H9 (cell line): Measurements from ENCODE around the gene OLFM4. TPM values are rescaled to one million over a fixed set of nuclear protein-coding genes. Genes with fewer than 3 reads are reported as not detected.

Experiments used
- DNase-seq: peaks from one replicate; pipeline ENCODE4 v3.0.0-alpha.2; 2017
- H2AFZ ChIP-seq: one replicate; pipeline ENCODE4 v1.6.1; 2013; ENCODE audit warnings: mild to moderate bottlenecking, low read length, control low read depth, moderate library complexity
- H2AK5ac ChIP-seq: 2 replicates; pipeline ENCODE4 v1.6.1; 2013; ENCODE audit warnings: low read length, control low read depth, mixed read lengths; ENCODE audit not compliant: insufficient read length
- H2BK120ac ChIP-seq: one replicate; pipeline ENCODE4 v1.6.1; 2013; ENCODE audit warnings: low read depth, mild to moderate bottlenecking, low read length, control low read depth, inconsistent platforms; ENCODE audit not compliant: poor library complexity, severe bottlenecking
- H2BK12ac ChIP-seq: 2 replicates; pipeline ENCODE4 v1.6.1; 2013; ENCODE audit warnings: low read length, control low read depth, mixed read lengths, low read depth; ENCODE audit not compliant: insufficient read length
- H2BK15ac ChIP-seq: 2 replicates; pipeline ENCODE4 v1.6.1; 2013; ENCODE audit warnings: low read depth, low read length, control low read depth
- H2BK20ac ChIP-seq: one replicate; pipeline ENCODE4 v1.6.1; 2013; ENCODE audit warnings: low read depth, mild to moderate bottlenecking, low read length, control low read depth, inconsistent platforms; ENCODE audit not compliant: poor library complexity, severe bottlenecking
- H2BK5ac ChIP-seq: 2 replicates; pipeline ENCODE4 v1.6.1; 2013; ENCODE audit warnings: low read length, control low read depth, mixed read lengths; ENCODE audit not compliant: insufficient read length
- H3K14ac ChIP-seq: 2 replicates; pipeline ENCODE4 v1.6.1; 2013; ENCODE audit warnings: low read length, control low read depth; ENCODE audit not compliant: insufficient read depth
- H3K18ac ChIP-seq: 2 replicates; pipeline ENCODE4 v1.6.1; 2013; ENCODE audit warnings: low read depth, mild to moderate bottlenecking, mixed read lengths, low read length, control low read depth; ENCODE audit not compliant: insufficient read length
- H3K23ac ChIP-seq: 2 replicates; pipeline ENCODE4 v1.6.1; 2013; ENCODE audit warnings: low read length, control low read depth, mixed read lengths, low read depth; ENCODE audit not compliant: insufficient read length
- H3K23me2 ChIP-seq: 2 replicates; pipeline ENCODE4 v1.6.1; 2013; ENCODE audit warnings: low read depth, mild to moderate bottlenecking, mixed read lengths, low read length, control low read depth; ENCODE audit not compliant: insufficient read length, poor library complexity, severe bottlenecking
- H3K27ac ChIP-seq: 2 replicates; pipeline ENCODE4 v1.5.1; 2013; ENCODE audit warnings: low read length, control low read depth, mixed read lengths, low read depth; ENCODE audit not compliant: insufficient read length
- H3K27me3 ChIP-seq: 2 replicates; pipeline ENCODE4 v1.6.1; 2013; ENCODE audit warnings: low read length, control low read depth, inconsistent platforms; ENCODE audit not compliant: insufficient read depth
- H3K4ac ChIP-seq: 2 replicates; pipeline ENCODE4 v1.6.1; 2013; ENCODE audit warnings: low read depth, mild to moderate bottlenecking, control low read depth, inconsistent platforms, low read length, moderate library complexity
- H3K4me1 ChIP-seq: 2 replicates; pipeline ENCODE4 v1.6.1; 2013; ENCODE audit warnings: low read length, control low read depth, inconsistent platforms; ENCODE audit not compliant: insufficient read depth
- H3K4me2 ChIP-seq: 2 replicates; pipeline ENCODE4 v1.6.1; 2013; ENCODE audit warnings: low read length, control low read depth, mixed read lengths; ENCODE audit not compliant: insufficient read length, insufficient read depth
- H3K56ac ChIP-seq: 2 replicates; pipeline ENCODE4 v1.6.1; 2013; ENCODE audit warnings: low read depth, mild to moderate bottlenecking, mixed read lengths, low read length, control low read depth; ENCODE audit not compliant: insufficient read length
- H3K79me1 ChIP-seq: 2 replicates; pipeline ENCODE4 v1.6.1; 2013; ENCODE audit warnings: low read depth, mild to moderate bottlenecking, moderate library complexity, low read length, control low read depth, inconsistent platforms; ENCODE audit not compliant: insufficient read depth, poor library complexity, severe bottlenecking
- H3K79me2 ChIP-seq: 2 replicates; pipeline ENCODE4 v1.6.1; 2013; ENCODE audit warnings: low read length, control low read depth, inconsistent platforms; ENCODE audit not compliant: insufficient read depth
- H3K9ac ChIP-seq: 2 replicates; pipeline ENCODE4 v1.6.1; 2013; ENCODE audit warnings: low read length, control low read depth, mixed read lengths; ENCODE audit not compliant: insufficient read length; ENCODE audit errors: extremely low read depth
- H3K9me3 ChIP-seq: one replicate; pipeline ENCODE4 v1.6.1; 2013; ENCODE audit warnings: low read depth, low read length, inconsistent platforms; ENCODE audit not compliant: control insufficient read depth
- H3T11ph ChIP-seq: one replicate; pipeline ENCODE4 v1.6.1; 2013; ENCODE audit warnings: mild to moderate bottlenecking, low read length, control low read depth, inconsistent platforms
- H4K20me1 ChIP-seq: one replicate; pipeline ENCODE4 v1.6.1; 2013; ENCODE audit not compliant: control insufficient read depth, insufficient read length, insufficient read depth
- H4K5ac ChIP-seq: 2 replicates; pipeline ENCODE4 v1.6.1; 2013; ENCODE audit warnings: low read depth, mild to moderate bottlenecking, mixed read lengths, low read length, control low read depth; ENCODE audit not compliant: insufficient read length
- H4K8ac ChIP-seq: replicated peaks from 2 replicates; pipeline ENCODE4 v1.6.1; 2013; ENCODE audit warnings: low read length, control low read depth, mixed read lengths, low read depth; ENCODE audit not compliant: insufficient read length
- H4K91ac ChIP-seq: 2 replicates; pipeline ENCODE4 v1.6.1; 2013; ENCODE audit warnings: low read depth, mild to moderate bottlenecking, moderate library complexity, mixed read lengths, low read length, control low read depth; ENCODE audit not compliant: insufficient read length
- H3K27ac Mint-ChIP-seq, 3 experiments: 2 replicates in 2 of 3; 3 replicates in 1 of 3; pipeline ENCODE4 v1.8.0; 2020 to 2021; ENCODE audit warnings: mixed read lengths in 3 of 3, mild to moderate bottlenecking in 1 of 3, moderate library complexity in 1 of 3
- H3K27me3 Mint-ChIP-seq: 2 replicates; pipeline ENCODE4 v1.8.0; 2021; ENCODE audit warnings: low read depth, mild to moderate bottlenecking, moderate library complexity, mixed read lengths
- H3K36me3 Mint-ChIP-seq, 3 experiments: 2 replicates in 2 of 3; 3 replicates in 1 of 3; pipeline ENCODE4 v1.8.0; 2020 to 2021; ENCODE audit warnings: low read depth in 3 of 3, mixed read lengths in 3 of 3; ENCODE audit not compliant: insufficient read depth in 1 of 3
- H3K4me1 Mint-ChIP-seq, 2 experiments: 2 replicates each; pipeline ENCODE4 v1.8.0; 2020; ENCODE audit warnings: mixed read lengths in 2 of 2
- H3K4me3 Mint-ChIP-seq, 2 experiments: 2 replicates in 1 of 2; 3 replicates in 1 of 2; pipeline ENCODE4 v1.8.0; 2020 to 2021; ENCODE audit warnings: mild to moderate bottlenecking in 2 of 2, mixed read lengths in 2 of 2, moderate library complexity in 1 of 2
- H3K9me3 Mint-ChIP-seq, 2 experiments: 2 replicates in 1 of 2; 3 replicates in 1 of 2; pipeline ENCODE4 v1.8.0; 2020; ENCODE audit warnings: mild to moderate bottlenecking in 2 of 2, mixed read lengths in 2 of 2, moderate library complexity in 1 of 2
- WGBS: extraction: QIAGEN DNeasy Blood & Tissue Kit; methylation state at CpG from one replicate; pipeline ENCODE4 v1.1.7; 2013; ENCODE audit warnings: missing lambda C conversion rate, low lambda C conversion rate, mixed read lengths; ENCODE audit not compliant: insufficient read length; ENCODE audit errors: extremely low coverage; 5-methylcytosine and 5-hydroxymethylcytosine counted together
- total RNA-seq: library from RNA; stranded (reverse); gene quantifications from 2 replicates; pipeline ENCODE4 v1.2.1, GENCODE V29; 2021
- TF ChIP-seq, protein P1 (sequence below): fragments of 200-600 bp; sonication (generic); conservative IDR thresholded peaks from 3 replicates; pipeline ENCODE4 v1.8.0; 2021; ENCODE audit warnings: antibody characterized with exemption, mild to moderate bottlenecking

Gene OLFM4
- total RNA-seq, 1 experiment from 2014 or later = not detected

DNA sequence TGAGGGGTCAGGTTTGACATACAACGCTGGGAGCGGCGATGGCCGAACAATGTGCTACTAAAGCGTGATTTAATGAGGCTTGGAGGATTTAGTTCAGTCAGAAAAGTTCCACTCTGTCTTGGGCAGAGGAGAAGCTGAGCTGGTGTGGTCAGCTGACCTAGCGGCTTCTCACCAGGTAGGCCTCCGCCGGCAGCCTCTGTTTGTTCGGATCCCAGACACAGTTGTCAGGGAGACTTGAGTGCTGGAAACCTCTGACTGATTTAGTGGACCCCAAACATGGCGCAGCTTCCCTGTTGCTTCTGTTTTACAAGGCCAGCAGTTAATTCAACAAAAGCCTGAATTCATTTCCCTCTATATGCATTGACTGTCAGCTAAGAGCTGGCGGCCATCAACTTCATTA, 36.5 kb upstream of the OLFM4 start:
- no peak overlapping the region for H2BK12ac ChIP-seq
- peaks cover 3% of the 10 kb centered on the region; the same call in 1 of the 2 replicates for H3K4me1 ChIP-seq
- no CpG with 5 or more reads among the region's 11 CpGs for WGBS
- no peak overlapping the region for H2BK20ac ChIP-seq
- no peak overlapping the region for H4K91ac ChIP-seq
- no peak overlapping the region for H2AFZ ChIP-seq
- no peaks in the 10 kb centered on the region for H3K79me2 ChIP-seq
- no peak overlapping the region for H3K23ac ChIP-seq
- no peak overlapping the region for H3K9ac ChIP-seq
- no peaks in the 10 kb centered on the region for H4K20me1 ChIP-seq
- no peak overlapping the region for H3K27ac Mint-ChIP-seq
- no peak overlapping the region for H3K56ac ChIP-seq
- no peak overlapping the region for H3T11ph ChIP-seq
- no peaks in the 10 kb centered on the region; the same call in 1 of the 2 replicates for H3K27me3 Mint-ChIP-seq
- no peaks in the 10 kb centered on the region for H3K36me3 Mint-ChIP-seq
- no peak overlapping the region for H3K4me2 ChIP-seq
- H3K79me1 ChIP-seq = no peaks in the 10 kb centered on the region
- H3K9me3 ChIP-seq = no peaks in the 10 kb centered on the region
- no peak overlapping the region for H4K8ac ChIP-seq
- H2BK5ac ChIP-seq = no peak overlapping the region
- H2BK120ac ChIP-seq = no peak overlapping the region
- peaks cover 36% of the 10 kb centered on the region in 2 experiments for H3K4me1 Mint-ChIP-seq
- H4K5ac ChIP-seq = no peak overlapping the region
- TF ChIP-seq, protein P1, sequence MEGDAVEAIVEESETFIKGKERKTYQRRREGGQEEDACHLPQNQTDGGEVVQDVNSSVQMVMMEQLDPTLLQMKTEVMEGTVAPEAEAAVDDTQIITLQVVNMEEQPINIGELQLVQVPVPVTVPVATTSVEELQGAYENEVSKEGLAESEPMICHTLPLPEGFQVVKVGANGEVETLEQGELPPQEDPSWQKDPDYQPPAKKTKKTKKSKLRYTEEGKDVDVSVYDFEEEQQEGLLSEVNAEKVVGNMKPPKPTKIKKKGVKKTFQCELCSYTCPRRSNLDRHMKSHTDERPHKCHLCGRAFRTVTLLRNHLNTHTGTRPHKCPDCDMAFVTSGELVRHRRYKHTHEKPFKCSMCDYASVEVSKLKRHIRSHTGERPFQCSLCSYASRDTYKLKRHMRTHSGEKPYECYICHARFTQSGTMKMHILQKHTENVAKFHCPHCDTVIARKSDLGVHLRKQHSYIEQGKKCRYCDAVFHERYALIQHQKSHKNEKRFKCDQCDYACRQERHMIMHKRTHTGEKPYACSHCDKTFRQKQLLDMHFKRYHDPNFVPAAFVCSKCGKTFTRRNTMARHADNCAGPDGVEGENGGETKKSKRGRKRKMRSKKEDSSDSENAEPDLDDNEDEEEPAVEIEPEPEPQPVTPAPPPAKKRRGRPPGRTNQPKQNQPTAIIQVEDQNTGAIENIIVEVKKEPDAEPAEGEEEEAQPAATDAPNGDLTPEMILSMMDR = no peak
- no peak overlapping the region for H3K27ac ChIP-seq
- H2AK5ac ChIP-seq = no peak overlapping the region
- no peak for DNase-seq
- H2BK15ac ChIP-seq = no peak overlapping the region
- H3K18ac ChIP-seq = no peak overlapping the region
- H3K4ac ChIP-seq = no peak overlapping the region
- H3K4me3 Mint-ChIP-seq = no peak overlapping the region
- no peaks in the 10 kb centered on the region for H3K9me3 Mint-ChIP-seq
- H3K27me3 ChIP-seq = no peaks in the 10 kb centered on the region
- H3K14ac ChIP-seq = no peak overlapping the region
- H3K23me2 ChIP-seq = no peaks in the 10 kb centered on the region
